Measurements from ENCODE around the gene ANTXR1.
"Not testable (repeated sequence)": the region's sequence is repeated elsewhere in the genome, so short reads cannot be mapped to it uniquely, and the experiment has no call there.

Gene ANTXR1

GRCh38 chr2:69216535-69217332, 203.8 kb downstream of the ANTXR1 start:
- no peak for TF ChIP-seq JUND (IDR thresholded peaks at IDR 0.05; ENCODE audit: low read depth)
- in situ Hi-C loops (cut with HindIII; ENCODE audit: low pct_unique_long_range_greater_than_20kb, low sequenced_read_pairs), result no loop called here
- DNase-seq (ENCODE audit: low read depth in 1 of 2, low spot score in 1 of 2), result no peak

- no peak for DNase-seq (ENCODE audit: low read depth in 1 of 2, low spot score in 1 of 2)
Measured at GRCh38 chr2:69217333-69218080, 204.5 kb downstream of the ANTXR1 start.

DNA sequence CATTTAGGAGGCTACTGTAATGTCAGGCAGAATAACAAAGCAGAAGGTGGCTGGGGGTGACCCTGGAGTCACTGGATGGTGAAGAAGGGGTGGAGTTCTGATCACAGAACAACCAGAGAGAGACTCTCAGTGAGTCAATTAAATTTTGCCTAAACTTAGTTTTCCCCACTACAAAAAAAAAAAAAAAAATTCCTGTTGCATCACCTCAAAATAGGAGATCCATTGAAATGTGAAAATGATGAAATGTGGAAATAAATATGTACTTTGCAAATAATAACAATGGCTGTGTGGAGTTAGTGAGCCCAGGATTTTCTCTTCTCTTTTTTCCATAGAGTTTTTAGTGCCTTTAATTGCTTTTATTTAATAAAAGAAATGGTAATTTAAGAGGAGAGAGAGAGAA, 208.5 kb downstream of the ANTXR1 start:
- in situ Hi-C loops (cut with HindIII; ENCODE audit: low pct_unique_long_range_greater_than_20kb, low sequenced_read_pairs), result no loop called here
- no peak for TF ChIP-seq JUND (IDR thresholded peaks at IDR 0.05; ENCODE audit: low read depth)
- no peak for DNase-seq (ENCODE audit: low read depth in 1 of 2, low spot score in 1 of 2)

More at GRCh38 chr2:69217333-69218080, 204.5 kb downstream of the ANTXR1 start:
- in situ Hi-C loops (cut with HindIII; ENCODE audit: low pct_unique_long_range_greater_than_20kb, low sequenced_read_pairs), result no loop called here
- no peak for TF ChIP-seq JUND (IDR thresholded peaks at IDR 0.05; ENCODE audit: low read depth)

- in situ Hi-C loops (cut with HindIII; ENCODE audit: low pct_unique_long_range_greater_than_20kb, low sequenced_read_pairs), result no loop called here
- no peak for DNase-seq (ENCODE audit: low read depth in 1 of 2, low spot score in 1 of 2)
- no peak for TF ChIP-seq JUND (IDR thresholded peaks at IDR 0.05; ENCODE audit: low read depth)
Measured at GRCh38 chr2:69221960-69222751, 209.2 kb downstream of the ANTXR1 start.

- no peak for TF ChIP-seq JUND (IDR thresholded peaks at IDR 0.05; ENCODE audit: low read depth)
- in situ Hi-C loops (cut with HindIII; ENCODE audit: low pct_unique_long_range_greater_than_20kb, low sequenced_read_pairs), result no loop called here
- DNase-seq (ENCODE audit: low read depth in 1 of 2, low spot score in 1 of 2), result no peak
Measured at GRCh38 chr2:69222953-69223658, 210.1 kb downstream of the ANTXR1 start.

DNA sequence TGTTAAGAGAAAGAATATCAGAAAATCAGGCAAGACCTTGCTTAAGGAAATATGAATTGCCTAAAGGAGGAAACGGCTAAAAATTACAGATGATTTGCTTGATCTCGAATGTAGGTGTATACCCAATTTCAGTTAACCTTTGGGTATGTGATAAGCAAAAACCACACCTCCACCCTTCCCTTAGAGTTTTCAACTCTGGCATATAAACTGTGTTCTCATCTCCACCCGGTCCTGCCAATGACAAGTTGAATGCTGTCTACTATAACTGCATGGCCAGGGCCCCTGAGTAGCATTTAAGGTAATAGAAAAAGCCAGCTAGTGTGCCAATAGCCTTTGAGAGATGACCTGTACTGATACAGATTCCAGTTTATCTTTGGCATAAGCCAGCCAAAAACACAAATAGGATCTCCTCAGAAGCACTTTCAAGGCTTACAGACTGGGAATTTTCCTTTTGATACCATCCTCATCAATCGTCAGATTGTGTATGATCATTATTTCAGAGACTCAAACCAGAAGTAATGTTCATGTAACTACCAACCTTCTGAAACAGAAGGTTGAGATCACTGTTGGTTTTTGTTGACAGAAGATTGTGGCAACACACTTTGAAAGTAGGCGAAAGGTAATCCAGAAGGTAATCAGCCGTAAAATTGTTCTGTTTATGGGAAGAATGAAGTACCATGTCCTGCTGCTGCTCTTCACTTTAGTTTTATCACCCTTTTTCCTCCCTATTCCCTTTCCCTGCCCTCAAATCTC, 211.0 kb downstream of the ANTXR1 start:
- in situ Hi-C loops (cut with HindIII; ENCODE audit: low pct_unique_long_range_greater_than_20kb, low sequenced_read_pairs), result no loop called here

GRCh38 chr2:69224512-69224837, 211.5 kb downstream of the ANTXR1 start:
- in situ Hi-C loops (cut with HindIII; ENCODE audit: low pct_unique_long_range_greater_than_20kb, low sequenced_read_pairs), result no loop called here
- no peak for TF ChIP-seq JUND (IDR thresholded peaks at IDR 0.05; ENCODE audit: low read depth)

More for the DNA sequence above, 211.0 kb downstream of the ANTXR1 start:
- no peak for DNase-seq (ENCODE audit: low read depth in 1 of 2, low spot score in 1 of 2)
- TF ChIP-seq JUND (IDR thresholded peaks at IDR 0.05; ENCODE audit: low read depth), result no peak

GRCh38 chr2:69225933-69226332, 213.0 kb downstream of the ANTXR1 start:
- no peak for DNase-seq (ENCODE audit: low read depth in 1 of 2, low spot score in 1 of 2)
- no peak for TF ChIP-seq JUND (IDR thresholded peaks at IDR 0.05; ENCODE audit: low read depth)
- in situ Hi-C loops (cut with HindIII; ENCODE audit: low pct_unique_long_range_greater_than_20kb, low sequenced_read_pairs), result no loop called here

More at GRCh38 chr2:69224512-69224837, 211.5 kb downstream of the ANTXR1 start:
- no peak for DNase-seq (ENCODE audit: low read depth in 1 of 2, low spot score in 1 of 2)

DNA sequence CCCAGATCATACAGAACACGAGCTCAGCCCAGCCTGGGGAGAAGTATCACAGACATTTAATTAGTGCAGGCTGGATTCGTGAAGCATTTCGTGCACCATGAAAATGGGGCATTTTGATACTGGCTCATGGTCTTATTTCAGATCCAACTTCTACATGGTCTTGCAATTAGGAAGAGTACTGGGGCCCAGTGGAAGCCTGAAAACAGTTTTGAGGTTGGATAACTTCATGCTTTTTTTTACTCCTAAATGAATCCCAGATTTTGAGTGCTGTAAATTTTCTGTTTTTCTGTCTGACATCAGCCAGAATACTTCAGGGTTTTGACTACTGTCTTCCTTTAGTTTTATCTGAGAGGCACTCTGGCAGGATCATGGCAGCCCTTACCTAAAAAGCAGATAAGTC, 213.9 kb downstream of the ANTXR1 start:
- no peak for DNase-seq (ENCODE audit: low read depth in 1 of 2, low spot score in 1 of 2)
- in situ Hi-C loops (cut with HindIII; ENCODE audit: low pct_unique_long_range_greater_than_20kb, low sequenced_read_pairs), result no loop called here
- TF ChIP-seq JUND (IDR thresholded peaks at IDR 0.05; ENCODE audit: low read depth), result no peak

DNA sequence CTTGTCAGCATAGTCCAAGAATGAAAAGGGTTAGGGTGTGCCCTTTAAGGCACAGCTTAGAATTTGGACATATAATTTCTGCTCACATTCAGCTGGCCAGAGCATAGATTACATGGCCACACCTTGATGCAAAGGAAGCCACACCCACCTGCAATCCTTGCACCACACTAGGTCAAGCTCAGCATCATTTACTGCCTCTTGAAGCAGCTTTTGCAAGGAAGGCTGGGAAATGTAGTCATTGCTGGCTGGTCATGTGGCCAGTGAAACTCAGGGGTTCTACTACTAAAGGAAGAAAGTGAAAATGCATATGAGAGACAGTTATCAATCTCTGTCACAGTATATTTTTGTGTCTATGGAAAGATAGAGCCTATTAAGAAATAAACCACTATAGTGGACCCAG, 214.7 kb downstream of the ANTXR1 start:
- DNase-seq (ENCODE audit: low read depth in 1 of 2, low spot score in 1 of 2), result no peak
- in situ Hi-C loops (cut with HindIII; ENCODE audit: low pct_unique_long_range_greater_than_20kb, low sequenced_read_pairs), result no loop called here
- TF ChIP-seq JUND (IDR thresholded peaks at IDR 0.05; ENCODE audit: low read depth), result no peak

- in situ Hi-C loops (cut with HindIII; ENCODE audit: low pct_unique_long_range_greater_than_20kb, low sequenced_read_pairs); DNase-seq (ENCODE audit: low read depth in 1 of 2, low spot score in 1 of 2): not testable (repeated sequence)
Measured at GRCh38 chr2:69230946-69231345, 218.0 kb downstream of the ANTXR1 start.
